NCI-H2196 (cell line): ENCODE measurements around the gene SH3RF1.

Experiments
- DNase-seq: peaks from one replicate; lab custom pipeline; 2025; ENCODE audit not compliant: unreplicated experiment; lab: John Stamatoyannopoulos, UW

SH3RF1 gene

GRCh38 chr4:169252339-169253112, 18.2 kb downstream of the SH3RF1 start:
- no peak for DNase-seq

- no peak for DNase-seq
Observed at GRCh38 chr4:169251291-169252235, 19.2 kb downstream of the SH3RF1 start.

GRCh38 chr4:169250796-169251195, 20.0 kb downstream of the SH3RF1 start:
- DNase-seq, result no peak

- no peak for DNase-seq
Observed at GRCh38 chr4:169249999-169250398, 20.8 kb downstream of the SH3RF1 start.

- DNase-seq, result no peak
Observed at GRCh38 chr4:169249214-169249973, 21.4 kb downstream of the SH3RF1 start.

- DNase-seq, result no peak
Observed at GRCh38 chr4:169248645-169249044, 22.1 kb downstream of the SH3RF1 start.

GRCh38 chr4:169246957-169247396, 23.8 kb downstream of the SH3RF1 start:
- no peak for DNase-seq

GRCh38 chr4:169246279-169246678, 24.5 kb downstream of the SH3RF1 start:
- no peak for DNase-seq

- DNase-seq, result no peak
Observed at GRCh38 chr4:169245061-169245460, 25.7 kb downstream of the SH3RF1 start.

GRCh38 chr4:169243825-169244609, 26.7 kb downstream of the SH3RF1 start:
- no peak for DNase-seq

- DNase-seq, result no peak
Observed at GRCh38 chr4:169241464-169241863, 29.3 kb downstream of the SH3RF1 start.

- no peak for DNase-seq
Observed at GRCh38 chr4:169239221-169239905, 31.4 kb downstream of the SH3RF1 start.

- DNase-seq, result no peak
Observed at GRCh38 chr4:169238445-169238844, 32.3 kb downstream of the SH3RF1 start.

- DNase-seq, result no peak
Observed at GRCh38 chr4:169236873-169237626, 33.7 kb downstream of the SH3RF1 start.

- no peak for DNase-seq
Observed at GRCh38 chr4:169236078-169236477, 34.7 kb downstream of the SH3RF1 start.

- DNase-seq, result no peak
Observed at GRCh38 chr4:169234137-169234855, 36.5 kb downstream of the SH3RF1 start.

- DNase-seq, result no peak
Observed at GRCh38 chr4:169233691-169234090, 37.1 kb downstream of the SH3RF1 start.

- DNase-seq, result no peak
Observed at GRCh38 chr4:169231647-169232262, 39.0 kb downstream of the SH3RF1 start.
